C1 segment of cervical spinal cord (tissue), 14 donors: ENCODE results near the gene TEX19.

Source experiments
- DNase-seq, 14 donors: peaks; one replicate each; lab custom pipeline; 2025; lab: John Stamatoyannopoulos, UW

Gene TEX19

DNA sequence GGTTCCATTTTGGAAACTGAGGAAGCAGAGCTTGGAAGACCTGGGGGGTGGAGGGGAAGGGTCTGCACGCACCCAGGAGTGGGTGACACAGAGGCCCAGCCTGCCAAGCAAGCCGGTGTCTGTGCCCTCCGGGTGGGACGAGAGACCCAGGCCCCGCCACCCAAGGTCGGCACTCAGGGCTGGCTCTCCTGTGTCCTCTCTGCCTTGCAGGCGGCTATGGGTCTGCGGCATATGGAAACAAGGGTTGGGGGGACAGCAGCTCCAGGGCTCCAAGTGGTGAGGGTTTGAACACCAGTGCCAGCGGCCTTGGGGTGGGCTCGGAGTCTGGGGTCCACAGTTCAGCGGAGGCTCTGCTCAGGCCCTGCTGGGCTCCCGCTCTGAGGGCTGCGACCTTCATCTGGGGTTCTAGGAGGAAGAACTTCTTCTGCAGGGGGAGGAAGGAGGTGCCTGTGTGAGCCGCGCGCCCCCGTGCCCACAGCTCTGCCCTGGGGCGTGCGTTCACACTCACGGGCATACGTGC lies 37.0 kb upstream of the TEX19 start:
- DNase-seq = no peak

GRCh38 chr17:82322526-82323453 lies 36.3 kb upstream of the TEX19 start:
- DNase-seq = no peak

- no peak for DNase-seq
Measured at GRCh38 chr17:82323514-82324234, 35.4 kb upstream of the TEX19 start.

DNA sequence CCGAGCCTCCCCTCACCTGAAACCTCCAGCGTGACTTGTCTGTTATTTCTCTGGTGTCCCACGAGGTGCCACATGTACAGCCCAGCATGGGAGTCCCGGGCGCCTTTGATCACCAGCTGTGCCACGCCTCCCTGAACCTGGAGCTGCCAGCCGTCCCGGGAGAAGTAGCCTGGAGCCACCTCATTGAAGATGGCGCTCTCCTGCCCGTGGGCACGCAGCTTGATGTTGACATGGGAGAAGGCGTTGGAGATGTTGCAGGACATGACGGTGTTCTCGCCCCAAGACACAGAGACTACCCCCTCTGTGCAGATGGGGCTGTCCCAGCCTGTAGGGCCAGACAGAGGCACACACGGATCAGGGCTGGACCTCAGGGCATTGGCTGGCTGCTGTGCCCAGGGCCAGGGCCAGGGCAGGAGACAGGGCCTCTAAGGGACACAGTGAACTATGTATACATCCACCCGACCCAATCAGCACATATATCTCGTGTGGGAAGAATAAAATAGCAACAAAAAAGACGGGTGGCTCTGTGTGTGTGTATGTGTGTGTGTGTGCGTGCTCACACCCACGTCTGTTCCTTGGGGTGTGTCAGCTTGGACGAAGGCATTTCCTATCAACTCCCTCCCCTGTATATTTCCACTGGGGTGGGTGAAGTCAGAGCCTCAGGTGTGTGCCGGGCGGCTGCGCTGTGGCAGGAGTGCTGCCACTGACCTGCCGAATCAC lies 34.3 kb upstream of the TEX19 start:
- no peak for DNase-seq

DNA sequence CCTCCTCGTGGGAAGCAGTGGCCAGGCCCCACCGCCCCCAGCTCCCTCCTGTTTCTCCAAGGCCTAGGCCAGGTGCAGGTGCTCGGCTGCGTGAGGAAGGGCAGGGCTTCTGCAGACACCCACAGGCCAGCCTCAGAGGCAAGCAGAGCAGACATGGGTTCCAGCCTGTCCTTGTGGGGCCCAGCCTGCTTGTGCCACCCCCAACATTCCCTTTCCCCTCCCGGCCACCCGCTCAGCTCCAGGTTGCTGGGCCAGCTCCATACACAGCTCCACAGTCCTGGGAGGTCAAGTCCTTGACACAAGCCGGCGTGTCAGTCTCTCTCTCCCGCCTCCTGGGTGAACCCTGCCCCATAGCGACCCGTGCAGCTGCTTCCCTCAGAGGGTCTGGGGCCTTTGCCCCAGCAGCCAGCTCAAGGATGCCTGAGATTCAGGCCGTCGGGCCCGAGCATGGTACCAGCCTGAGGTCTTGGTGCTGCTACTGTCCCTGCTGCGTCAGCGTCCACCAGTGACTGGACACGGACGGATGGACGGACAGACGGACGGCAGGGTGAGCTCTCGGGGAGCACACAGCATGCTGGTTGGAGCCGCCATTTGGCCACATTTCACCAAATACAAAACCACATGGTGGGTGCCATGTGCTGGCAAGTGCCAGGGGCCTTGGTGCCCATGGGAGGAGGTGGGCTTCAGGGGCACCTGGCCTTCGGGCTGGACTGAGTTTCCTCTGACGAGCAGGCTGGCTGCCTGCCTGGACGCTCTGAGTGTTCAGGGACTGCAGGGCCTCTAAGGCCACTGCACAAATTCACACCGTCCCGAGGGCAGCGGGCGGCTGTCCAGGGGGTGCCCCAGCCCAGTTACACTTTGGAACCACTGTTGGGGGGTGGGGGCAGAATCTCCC lies 33.5 kb upstream of the TEX19 start:
- DNase-seq = no peak

DNA sequence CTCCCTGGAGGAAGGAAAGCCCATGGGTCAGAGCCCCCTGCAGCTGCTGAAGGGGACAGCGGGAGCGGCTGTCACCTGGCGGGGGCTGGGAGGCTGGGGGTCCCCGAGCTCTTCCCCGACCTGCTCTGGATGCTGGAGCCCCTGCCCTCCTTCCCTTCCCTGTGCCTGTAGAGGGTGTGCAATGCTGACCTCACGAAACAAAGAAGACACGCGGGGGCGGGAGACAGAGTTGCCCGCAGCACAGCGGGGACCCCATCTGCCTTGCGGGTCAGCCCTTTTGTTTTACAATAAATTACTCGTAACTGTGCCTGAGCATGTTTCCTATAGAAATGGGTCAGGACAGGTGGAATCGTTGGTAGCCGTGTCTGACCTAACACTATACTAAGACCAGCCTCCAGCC lies 31.8 kb upstream of the TEX19 start:
- DNase-seq = no peak

- DNase-seq = no peak
Measured at GRCh38 chr17:82327757-82328140, 31.3 kb upstream of the TEX19 start.

- peak in 1 of 14 donors; percentile 19 for DNase-seq
Measured at GRCh38 chr17:82328141-82328993, 30.7 kb upstream of the TEX19 start.

DNA sequence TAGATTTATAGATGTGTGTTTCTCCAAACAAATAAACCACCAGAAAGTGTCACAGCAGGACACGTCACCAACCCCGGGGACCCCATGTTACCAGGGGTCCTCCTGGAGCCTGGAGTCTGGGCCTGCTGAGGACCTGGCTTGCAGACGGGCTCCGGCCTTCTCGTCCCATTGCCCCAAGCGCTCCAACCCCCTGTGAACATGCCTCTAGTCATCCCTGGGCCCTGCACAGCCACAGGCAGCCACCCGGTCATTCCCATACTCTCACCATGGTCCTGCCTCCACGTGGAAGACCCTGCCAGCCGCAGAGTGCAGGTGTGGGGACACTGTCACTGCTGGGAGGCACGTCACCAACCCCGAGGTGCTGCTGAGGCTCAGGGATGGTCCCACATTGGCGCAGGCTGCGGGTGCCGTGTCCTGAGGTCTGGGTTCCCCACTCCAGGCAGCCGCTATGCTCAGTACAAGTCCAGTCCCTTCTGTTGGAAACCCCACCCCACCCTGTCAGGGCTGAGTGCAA lies 30.0 kb upstream of the TEX19 start:
- no peak for DNase-seq

DNA sequence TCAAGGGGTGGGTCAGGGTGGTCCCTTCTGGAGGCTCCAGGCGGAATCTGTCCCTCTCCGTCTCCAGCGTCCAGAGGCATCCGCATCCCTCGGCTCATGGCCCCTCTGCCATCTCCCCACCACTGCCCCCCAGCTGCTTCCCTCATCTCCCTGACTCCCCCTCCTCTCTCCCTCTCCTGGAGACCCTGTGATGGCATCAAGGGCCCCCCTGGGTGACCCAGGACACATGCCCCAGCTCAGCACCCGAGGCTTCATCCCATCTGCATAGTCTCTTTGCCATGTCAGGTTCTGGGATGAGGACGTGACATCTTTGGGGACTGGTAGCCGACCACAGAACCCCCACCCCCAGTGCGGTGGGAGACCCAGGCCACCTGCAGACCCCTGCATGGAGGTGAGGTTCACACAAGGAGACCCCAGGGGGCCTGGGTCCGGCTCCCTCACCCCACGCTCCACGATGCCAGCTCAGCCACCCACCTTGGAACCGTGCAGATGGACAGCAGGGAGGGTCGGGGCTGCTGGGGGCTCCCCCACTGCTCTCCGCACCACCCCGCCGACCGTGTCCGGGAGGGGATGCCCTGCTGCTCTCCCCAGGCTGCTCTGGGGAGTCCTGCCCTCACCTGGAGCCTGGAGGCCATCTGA lies 29.2 kb upstream of the TEX19 start:
- no peak for DNase-seq

DNA sequence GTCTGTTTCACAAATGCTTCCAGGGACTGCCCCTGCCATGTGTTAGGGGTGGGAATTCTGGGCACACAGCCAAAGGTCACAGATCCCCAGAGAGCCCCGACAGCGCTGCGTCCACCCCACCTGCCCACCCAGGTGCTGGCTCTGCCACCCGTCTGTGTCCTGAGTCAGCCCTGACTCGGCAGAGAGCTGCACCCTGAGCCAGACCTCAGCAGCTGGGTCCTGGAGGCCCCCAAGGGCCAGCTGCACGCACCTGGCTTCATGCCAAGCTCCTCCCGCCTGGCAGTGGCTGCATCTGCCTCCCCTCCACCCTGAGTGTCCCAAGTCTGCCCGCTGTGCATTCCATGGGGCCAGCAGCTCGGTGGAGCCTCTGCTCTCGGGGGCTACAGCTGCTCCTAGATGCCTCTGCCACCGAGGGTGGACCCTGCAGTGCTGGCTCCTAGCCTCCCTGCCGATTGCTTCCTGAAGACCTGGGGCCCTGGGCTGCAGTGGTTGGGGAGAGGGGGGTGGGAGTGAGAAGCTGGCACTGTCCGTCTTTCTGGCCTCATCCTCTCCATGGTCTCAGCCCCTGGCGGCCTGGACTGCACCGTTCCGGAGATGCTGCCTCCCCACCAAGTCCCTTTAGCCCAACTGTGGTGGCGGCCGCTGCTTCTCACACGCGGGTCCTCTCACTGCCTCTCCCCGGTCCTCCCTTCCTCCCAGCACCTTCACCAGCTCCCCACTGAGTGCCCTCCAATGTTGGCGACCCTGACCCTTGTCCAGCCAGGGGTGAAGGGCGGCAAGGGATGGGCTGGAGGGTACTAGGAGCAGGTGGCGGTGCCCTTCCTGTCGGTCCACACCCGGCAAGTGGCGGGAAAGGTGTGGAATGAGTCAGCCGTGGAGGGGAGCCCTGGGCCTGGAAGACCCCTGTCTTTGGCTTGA lies 28.5 kb upstream of the TEX19 start:
- no peak for DNase-seq

- DNase-seq = no peak
Measured at GRCh38 chr17:82331345-82331939, 27.6 kb upstream of the TEX19 start.

DNA sequence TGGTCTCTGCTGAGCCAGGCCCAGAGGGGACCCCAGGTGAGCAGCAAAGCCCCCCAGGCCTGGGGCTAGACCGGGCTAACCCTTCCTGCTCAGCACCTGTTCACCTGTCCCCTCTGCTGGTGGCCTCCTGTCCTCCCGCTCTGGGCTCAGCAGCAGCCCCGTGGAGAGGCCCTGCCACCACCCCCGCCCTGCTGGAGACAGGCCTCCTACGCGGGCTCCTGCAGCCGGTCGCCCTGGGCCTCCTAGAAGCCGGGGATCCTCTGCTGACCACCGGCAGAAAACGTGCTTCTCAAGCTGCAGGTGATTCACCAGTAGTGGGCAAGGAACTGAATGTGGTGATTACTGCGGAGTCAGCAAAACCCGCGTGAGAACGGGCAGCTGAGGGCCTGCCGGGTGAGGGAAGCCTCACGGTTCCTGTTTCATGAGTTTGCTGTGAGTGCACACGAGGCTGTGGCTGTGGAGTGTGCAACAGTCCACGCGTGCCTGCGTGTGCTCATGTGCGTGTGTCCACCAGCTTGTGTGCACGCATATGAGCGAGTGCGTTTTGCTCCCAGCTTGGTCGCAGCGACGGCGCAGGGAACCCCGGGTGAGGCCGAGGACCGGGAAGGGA lies 26.3 kb upstream of the TEX19 start:
- peak in 5 of 14 donors; percentile 9 to 28 (median 11) for DNase-seq

GRCh38 chr17:82333279-82334171 lies 25.5 kb upstream of the TEX19 start, which contains the start of gene SECTM1:
SECTM1 (minus strand) TSS chr17:82333766; CDS start chr17:82327240, 6,526 bp downstream.
- DNase-seq = no peak

DNA sequence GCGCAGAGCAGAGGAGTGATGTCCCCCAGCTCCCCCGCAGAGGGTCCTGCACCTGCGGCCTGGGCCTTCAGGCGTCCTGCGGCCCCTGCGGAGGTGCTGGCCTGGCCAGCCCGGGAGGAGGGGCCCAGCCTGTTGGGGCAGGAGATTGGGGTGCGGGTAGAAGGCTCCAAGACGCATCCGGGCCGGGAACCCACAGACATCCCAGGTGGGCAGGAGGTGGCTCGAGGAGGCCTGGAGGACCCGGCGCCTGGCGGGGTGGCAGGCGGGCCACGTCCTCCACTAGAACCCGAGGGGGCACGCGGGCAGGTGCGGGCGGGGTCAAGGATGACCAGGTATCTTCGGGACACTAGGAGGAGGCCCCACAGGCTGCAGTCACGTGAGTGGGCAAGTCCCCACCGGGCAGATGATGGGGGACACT lies 24.8 kb upstream of the TEX19 start:
- DNase-seq = no peak
